GM21529 (cell line): Measurements from ENCODE around the gene TMEM259.

ENCODE experiments used
- ATAC-seq: cut with Tn5 transposase; IDR thresholded peaks from one replicate; pipeline ENCODE4 v1.9.1; 2021; ENCODE audit not compliant: unreplicated experiment

Gene TMEM259

DNA sequence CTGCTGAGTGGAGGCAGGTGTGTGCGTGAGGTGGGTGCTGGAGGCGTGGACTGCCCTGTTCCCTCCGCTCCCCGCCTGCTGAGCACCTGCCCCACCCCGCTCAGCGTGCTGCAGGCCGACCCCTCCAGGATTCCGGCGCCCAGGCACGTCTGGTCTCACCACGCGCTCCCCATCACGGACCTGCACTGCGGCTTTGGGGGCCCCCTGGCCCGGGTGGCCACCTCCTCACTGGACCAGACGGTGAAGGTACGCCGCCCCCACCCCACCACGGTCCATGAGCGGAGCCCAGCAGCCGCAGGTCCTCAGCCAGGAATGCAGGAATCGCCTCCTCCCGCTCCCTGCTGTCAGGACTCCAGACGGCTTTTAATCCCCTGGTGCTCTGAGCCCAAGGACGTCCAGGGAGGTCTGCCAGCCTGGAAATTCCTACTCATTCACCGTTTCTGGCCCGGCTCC lies 30.8 kb downstream of the TMEM259 start:
- no peak for ATAC-seq

DNA sequence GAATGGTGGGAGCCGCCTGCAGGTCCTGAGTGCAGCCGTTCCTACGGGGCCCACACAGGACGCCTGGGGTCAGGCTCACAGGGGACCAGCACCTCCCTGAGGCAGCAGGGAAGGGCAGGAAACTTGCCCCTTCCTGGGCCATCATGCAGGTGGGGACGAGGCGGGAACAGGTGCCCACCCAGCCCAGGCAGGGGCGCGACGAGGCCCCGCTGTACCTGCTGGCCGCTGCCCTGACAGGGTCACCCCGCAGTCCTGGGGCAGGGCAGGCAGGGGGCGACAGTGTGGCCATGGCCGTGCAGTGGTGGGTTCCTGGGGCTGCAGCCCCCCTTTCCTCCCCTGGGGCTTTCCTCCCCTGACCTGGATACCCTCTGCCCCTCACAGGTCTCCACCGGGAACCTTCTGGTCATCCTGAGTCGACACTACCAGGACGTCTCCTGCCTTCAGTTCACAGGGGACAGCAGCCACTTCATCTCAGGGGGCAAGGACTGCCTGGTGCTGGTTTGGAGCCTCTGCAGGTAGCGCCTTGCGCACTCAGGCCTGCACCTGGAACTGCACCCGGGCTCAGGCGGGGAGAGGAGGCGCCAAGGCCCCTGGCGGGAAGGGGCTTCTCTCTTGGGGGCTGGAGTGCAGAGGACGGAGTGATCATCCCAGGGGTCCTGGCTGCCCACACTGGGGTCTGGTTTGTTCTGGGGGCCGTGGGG lies 31.4 kb downstream of the TMEM259 start:
- no peak for ATAC-seq

DNA sequence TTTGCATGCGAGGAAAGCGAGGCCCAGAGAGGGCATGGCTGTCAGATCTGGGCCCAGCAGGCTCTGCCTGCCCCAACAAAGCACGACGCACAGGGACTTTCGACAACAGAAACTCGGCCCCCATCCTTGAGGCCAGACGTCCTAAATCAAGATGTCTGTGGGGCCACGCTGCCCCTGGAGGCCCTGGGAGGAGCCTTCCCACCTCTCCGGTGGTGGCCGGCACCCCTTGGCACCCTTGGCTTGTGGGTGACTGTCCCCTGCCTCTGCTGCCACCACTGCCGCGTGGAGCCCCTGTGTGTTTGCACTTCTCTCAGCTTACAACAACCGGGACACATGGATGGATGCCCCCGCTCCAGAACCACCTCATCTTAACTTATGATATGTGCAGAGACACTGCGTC lies 32.4 kb downstream of the TMEM259 start:
- no peak for ATAC-seq

DNA sequence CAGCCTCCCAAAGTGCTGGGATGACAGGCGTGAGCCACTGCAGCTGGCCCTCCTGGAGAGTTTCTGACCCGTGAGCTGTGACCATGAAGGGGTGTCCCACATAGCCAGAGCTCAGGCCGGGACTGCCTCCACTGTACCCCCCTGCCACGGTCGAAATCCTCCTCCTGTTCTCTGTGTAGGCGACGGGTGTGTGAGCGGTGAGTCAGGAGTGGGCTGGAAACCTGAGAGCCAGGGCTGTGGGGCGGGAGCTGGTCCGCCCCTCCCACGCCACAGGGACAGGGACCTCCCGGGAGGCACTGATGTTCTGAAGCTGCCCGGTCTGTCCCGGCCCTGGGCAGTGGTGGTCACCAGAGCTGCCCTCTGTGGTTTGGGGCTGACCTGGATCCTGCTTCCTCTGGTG lies 32.8 kb downstream of the TMEM259 start:
- ATAC-seq: no peak

DNA sequence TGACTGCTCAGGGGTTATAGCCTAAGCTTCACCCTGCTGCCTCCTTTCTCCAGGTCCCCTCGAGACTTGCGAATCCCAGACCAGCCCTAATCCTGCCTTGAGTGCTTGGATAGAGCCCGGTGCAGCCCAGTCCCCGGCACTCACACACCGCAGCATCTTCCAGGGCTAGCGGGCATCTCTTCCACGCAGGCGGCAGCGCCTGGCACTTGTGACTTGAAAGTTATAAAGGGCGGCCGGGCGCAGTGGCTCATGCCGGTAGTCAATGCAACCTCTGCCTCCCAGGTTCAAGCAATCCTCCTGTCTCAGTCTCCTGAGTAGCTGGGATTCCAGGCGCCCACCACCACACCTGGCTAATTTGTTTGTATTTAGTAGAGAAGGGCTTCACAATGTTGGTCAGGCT lies 34.8 kb downstream of the TMEM259 start:
- no peak for ATAC-seq

DNA sequence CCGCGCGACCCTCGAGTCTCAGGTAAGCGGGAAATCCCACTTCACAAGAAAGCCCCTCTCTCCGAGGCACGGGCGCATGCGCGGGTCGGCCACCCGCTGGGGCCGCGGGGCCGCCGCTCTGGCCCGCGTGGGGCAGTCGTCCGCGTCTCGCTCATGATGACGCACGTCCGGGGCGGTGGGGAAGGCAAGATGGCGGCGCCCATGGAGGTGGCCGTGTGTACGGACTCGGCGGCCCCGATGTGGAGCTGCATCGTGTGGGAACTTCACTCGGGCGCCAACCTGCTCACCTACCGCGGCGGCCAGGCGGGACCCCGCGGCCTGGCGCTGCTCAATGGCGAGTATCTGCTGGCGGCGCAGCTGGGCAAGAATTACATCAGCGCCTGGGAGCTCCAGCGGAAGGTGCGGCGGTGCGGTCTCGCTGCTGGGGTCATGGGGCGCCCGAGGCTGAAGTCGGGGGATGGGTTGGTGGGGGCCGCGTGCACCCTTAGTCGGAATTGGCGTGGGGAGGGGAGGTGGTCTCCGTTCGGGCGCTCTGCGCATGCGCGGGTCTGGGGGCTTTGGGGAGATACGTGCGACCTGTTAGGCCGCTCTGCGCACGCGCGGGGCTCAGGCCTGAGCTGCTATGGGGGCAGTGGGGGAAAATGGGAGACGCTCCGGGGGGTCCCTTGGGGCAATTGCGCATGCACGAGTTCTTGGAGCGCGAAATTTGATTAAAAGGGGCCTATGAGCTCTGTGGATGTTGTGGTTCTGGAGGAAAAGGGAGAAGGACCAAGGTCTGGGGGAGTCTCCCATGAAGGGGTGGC lies 36.6 kb downstream of the TMEM259 start, which contains the start of gene WDR18:
Gene WDR18, plus strand, starts transcription at position 181 of the 803 bp plus-strand sequence. Its CDS starts 9 bp downstream, at position 190.
- ATAC-seq: peak; percentile 62

DNA sequence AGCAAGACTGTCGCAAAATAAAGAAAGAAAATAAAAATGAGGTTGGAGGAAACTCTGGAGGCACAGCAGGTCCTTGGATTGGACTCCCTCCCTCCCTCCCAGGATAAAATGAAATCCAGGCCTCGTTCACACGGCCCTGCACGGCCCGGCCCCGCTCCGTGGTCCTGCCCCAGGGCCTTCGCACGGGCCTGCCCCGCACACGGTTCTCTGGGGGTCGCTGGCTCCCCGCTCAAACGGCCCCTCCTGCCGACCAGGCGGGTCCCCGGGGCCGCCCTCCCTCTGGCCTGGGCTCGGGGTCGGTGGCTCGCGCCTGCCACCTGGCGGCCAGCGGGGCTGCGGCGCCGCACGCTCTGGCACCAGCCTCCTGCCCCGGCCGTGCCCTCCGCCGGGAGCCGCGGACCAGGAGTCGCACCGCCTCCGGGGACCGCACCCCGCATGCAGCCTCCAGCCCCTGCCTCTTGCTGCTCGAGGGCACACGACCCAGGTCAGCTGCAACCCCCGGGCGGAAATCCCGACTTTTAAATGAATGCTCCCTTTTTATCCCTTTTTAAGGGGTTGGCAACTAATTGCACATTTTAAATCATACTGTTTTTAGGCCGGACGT lies 38.3 kb downstream of the TMEM259 start:
- no peak for ATAC-seq

DNA sequence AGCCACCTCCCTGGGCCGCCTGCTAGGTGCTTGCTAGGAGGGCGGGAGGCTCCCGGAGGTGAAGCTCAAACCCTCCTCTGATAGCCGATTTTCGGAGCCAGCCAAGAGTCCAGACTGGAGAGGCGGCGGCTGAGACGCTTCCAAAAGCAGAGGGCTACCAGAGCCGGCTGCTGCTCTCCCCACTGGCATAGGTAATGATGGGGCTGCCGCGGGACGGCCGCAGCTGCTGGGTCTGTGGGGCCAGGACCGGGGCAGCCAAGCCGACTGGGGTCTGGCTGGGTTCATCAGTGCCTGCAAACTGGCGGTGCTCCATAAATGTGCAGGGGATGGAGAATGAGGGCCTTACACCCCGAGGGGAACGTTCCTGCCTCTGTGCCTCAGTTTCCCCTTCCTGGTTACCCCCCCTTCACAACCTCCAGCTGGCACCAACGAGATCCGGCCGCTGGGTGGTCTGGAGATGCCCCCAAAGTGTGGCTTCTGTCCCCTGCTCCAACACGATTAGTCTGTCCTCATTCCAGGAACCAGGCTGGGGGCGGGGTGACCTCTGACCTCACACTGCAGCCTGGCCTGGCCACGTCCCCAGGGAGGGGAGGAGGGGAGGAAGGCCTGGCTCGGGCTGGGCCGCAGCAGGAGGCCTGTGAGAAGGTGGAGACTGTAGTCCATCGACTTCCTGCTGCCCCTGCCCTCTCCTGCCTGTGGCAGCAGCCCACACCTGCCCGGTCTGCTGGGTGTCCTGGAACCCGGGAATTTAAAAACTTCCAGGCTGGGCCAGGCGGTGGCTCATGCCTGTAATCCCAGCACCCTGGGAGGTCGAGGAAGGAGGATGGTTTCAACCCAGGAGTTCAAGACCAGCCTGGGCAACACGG lies 40.6 kb downstream of the TMEM259 start:
- ATAC-seq: no peak

DNA sequence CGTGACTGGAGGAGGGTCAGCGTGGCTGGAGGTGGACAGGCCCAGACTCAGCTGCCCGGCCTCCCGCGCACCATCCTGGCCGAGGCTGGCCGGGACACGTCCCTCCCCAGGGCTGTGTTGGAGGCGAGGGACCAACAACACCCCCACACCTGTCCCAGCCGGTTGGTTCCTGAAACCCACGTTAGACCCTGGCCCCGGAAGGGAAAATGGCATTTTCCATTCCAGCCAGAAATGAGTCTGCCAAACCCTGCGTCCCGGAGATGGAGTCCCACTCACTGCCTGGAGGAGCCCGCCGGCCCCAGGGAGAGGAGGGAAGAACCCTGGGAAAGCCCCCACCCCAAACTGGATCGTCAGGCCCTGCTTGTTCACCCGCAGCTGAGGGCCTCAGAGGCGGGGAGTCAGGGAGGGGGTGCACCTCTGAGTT lies 41.6 kb downstream of the TMEM259 start:
- no peak for ATAC-seq

DNA sequence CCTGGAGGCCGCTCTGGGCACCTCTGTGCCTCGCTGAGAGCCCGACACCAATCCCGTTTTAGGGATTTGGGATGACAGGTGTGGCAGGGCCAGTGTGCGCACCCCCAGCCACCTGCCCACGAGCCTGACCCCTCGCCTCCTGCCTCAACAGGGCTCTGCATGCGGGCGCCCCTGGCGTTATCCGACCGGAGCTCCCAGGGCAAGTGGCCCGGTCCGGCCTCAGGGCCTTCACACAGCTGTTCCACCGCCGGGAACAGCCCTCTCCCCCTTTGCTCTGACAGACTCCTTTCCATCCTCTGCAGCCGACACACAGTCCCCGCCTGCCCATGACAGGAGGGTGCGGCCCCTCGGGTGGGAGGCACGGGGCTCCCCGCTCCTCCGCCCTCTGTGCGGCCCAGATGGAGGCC lies 43.9 kb downstream of the TMEM259 start:
- no peak for ATAC-seq

DNA sequence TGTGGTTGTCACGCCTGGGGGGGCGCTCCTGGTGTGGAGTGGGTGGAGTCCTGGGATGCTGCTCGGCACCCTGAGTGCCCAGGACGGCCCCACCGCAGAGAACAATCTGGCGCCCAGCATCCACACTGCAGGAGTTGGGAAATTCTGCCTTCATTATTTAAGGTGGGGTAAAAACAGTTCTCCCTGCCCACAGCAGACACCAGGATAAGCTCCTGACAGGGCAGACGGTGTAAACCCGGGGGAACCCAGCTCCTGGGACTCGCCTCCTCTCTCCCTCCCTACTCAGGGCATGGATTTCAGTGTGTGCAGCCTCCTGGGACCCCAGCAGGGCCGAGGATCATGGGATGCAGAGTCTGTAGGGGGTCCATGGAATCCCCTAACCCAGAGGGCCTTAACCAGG lies 44.4 kb downstream of the TMEM259 start:
- no peak for ATAC-seq

DNA sequence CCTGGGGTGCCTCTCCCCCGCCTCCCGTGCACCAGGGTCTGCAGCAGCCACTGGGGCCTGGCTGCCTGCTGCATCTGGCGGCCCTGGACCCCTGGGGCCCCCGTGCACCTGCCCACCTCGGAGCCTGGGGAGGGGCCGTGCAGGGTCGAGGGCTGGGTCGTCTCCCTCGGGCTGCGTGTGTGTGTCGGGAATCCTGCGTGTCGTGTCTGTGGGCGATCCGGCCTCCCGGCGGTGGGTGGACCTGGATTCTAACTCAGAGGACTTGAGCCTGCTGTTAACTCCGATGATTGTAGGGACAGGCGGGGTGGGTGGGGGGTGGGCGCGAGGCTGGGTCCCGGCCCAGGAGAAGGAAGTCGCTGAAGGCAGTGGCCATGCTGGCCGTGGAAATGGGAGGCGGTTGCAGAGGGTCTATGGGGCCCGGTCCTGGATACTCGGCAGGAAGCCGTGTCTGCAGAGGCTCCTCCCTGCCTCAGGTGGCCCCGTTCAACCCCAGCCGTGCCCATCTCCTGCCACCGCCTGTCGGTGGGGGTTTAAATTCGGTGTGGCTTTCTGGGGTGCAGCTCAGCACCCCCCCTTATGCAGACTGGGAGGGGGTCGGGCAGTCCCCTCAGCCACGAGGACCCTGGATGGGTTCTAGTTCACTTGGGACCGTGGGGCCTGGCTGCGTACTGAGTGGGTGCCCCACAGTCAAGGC lies 46.2 kb downstream of the TMEM259 start:
- ATAC-seq: no peak

DNA sequence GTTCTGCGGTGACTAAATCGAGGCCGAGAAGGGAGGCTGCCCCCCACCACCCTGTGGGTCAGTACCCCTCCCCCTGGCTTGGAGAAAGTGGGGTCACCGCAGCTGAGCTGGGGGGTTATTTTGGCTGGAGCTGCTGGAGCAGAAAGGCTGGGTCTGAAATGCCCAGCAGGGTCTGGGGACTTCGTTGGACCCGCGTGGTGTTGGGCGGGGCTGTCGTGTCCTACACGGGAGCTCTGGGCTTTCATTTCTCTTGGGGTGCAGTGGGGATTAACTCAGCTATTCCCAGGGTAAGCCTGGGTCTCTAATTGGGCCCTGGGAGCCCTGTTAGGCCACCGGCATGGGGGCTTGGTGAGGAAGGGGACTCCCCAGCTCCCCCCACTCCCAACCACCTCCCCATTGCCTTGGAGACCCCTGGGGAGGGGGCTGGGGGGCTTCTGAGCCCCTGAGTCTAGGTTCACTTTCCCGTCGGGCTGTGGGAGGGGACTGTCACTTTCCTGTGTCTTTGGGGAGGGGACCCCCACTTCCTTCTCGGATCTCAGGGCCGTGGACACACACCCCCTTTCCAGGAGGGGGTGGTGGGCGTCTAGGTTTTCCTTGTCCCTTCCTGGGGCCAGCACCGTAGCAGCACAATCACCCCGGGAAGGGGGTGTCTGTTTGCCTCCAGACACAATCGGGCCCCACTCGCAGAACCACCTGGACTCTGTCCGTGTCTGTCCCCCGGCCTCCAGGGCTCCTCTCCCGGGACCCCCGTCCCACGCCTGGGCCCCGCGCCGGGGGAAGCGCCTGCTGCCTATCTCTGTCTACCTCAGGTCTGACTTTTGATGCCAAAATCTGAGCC lies 47.0 kb downstream of the TMEM259 start:
- ATAC-seq: no peak

DNA sequence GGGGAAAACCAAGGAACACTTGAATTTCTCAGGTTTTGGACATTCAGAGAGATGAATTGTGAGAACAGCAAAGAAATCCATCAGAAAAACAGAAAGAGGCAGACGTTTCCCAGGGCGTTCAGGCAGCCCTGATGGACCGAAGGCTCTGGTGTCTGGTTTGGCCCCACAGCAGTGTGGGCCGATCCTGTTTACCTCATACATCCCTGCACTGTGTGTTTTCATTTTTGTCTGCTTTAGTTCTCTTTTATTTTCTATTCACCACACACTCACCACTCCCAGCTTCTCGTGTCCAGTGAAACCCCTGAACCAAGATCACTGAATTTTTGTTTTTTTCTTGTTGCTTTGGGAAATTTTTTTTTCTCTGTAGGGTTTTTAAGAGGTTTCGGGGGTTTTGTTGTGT lies 48.6 kb downstream of the TMEM259 start:
- no peak for ATAC-seq

DNA sequence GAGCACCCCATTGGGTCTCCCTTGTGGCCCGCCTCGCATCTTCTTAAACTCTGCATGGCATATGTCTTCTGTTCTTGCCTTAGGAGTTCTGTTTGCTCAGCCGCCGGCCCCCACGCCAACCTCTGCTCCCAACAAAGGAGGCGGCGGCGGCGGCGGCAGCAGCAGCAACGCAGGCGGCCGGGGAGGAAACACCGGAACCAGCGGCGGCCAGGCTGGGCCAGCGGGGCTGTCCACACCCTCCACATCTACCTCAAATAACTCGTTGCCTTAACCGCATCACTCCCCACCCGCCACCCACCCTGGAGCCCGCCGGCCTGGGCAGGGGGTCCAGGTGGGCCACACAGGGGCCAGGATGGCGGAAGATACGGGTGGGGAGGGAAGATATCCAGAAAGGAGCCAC lies 49.1 kb downstream of the TMEM259 start:
- ATAC-seq: no peak

DNA sequence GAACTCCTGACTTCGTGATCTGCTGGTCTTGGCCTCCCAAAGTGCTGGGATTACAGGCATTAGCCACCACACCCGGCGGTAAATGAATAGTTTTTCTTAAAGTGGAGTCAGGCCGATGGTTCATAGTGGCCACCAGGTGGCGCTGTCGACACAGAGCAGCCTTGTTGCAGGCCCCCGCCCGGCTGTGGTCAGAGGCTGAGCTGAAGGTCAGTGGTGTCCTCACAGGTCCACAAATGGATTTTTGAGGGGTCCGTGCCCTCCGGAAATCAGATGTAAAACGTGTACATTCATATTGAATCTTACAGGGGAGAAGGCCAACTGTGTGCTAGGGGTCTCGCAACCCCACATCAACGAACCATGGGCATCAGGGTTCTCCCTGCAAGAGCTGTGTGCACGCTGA lies 50.2 kb downstream of the TMEM259 start:
- ATAC-seq: no peak

DNA sequence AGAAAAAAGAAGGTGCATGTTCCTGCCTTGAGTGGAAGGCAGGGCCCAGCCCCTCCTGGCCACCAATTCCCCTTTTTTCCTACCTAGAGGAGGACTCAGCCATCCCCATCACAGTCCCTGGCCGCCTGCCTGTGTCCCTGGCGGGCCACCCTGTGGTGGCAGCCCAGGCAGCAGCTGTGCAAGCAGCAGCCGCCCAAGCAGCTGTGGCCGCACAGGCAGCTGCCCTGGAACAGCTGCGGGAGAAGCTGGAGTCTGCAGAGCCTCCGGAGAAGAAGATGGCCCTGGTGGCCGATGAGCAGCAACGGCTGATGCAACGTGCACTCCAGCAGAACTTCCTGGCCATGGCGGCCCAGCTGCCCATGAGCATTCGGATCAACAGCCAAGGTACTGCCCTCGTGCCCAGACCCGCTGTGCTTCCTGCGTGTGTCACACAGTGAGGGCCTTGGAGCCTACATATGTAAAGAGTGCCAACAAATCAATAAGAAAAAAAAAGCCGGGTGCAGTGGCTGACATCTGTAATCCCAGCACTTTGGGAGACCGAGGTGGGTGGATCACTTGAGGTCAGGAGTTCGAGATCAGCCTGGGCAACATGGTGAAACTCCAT lies 54.3 kb downstream of the TMEM259 start:
- no peak for ATAC-seq

DNA sequence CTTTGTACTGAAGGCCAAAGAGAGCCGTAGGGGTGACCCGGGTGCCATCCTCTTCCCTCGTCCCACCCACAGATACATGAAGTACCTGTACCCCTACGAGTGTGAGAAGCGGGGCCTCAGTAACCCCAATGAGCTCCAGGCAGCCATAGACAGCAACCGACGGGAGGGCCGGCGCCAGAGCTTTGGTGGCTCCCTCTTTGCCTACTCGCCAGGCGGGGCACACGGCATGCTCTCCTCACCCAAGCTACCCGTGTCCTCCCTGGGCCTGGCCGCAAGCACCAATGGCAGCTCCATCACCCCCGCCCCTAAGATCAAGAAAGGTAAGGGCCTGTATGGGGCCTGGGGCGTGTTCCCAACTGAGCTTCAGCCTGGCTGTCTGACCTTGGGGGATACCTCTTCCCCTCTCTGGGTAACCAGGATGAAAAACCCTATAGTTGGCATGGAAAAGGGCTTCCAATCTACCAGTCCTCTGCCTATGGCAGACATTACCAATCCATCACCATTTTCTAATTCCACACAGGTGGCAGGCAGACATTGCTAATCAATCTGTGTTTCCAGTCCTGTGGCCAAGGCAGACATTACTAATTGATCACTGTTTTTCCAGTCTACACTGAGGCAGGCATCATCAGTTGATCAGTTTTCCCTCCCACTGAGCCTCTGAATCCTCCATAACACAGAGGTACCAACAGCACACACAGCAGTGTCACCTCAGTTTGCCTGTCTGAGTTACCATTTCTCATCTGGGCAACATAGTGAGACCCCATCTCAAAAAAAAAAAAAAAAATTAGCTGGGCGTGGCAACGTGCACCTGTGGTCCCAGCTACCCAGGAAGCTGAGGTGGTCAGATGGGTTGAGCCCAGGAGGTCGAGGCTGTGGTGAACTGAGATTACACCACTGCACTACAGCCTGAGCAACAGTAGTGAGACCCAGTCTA lies 55.9 kb downstream of the TMEM259 start:
- ATAC-seq: no peak
